ENCODE measurements around the gene ZNF287.

GRCh38 chr17:16584273-16584995 is 15.4 kb upstream of the ZNF287 start:
- no peak for TF ChIP-seq POLR2A (IDR thresholded peaks at IDR 0.05)
- peak; percentile 64 to 93 (median 82) for TF ChIP-seq CTCF (IDR thresholded peaks at IDR 0.05)

Measured in right lobe of liver (tissue), 4 donors.